Right renal pelvis (tissue), 4 donors: ENCODE data around the gene OTOG. TPM values are rescaled to one million over a fixed set of nuclear protein-coding genes. Genes with fewer than 3 reads are reported as not detected.
A peak's percentile ranks its signal among the peaks of the same experiment; 100 is the strongest.

Experiments used
- DNase-seq, 4 donors: peaks; one replicate each; pipeline ENCODE4 v3.0.0-alpha.2; 2013; ENCODE audit warnings: low read depth in 4 of 4, low spot score in 3 of 4, missing footprints in 1 of 4
- polyA plus RNA-seq, 4 donors: library from polyadenylated mRNA; unstranded; fragments of 120-200 nt; gene quantifications; one replicate each; pipeline ENCODE4 v1.2.1, GENCODE V29; 2013; ENCODE audit not compliant: insufficient read length in 4 of 4

The OTOG gene
- polyA plus RNA-seq, result under 1 TPM; 0.25 to 0.54 (median 0.34) TPM

- DNase-seq, result no peak
Observed at GRCh38 chr11:17547051-17547577, at the start of gene OTOG. TSS of gene OTOG (plus strand) at chr11:17547259. CDS start at chr11:17547373, 114 bp downstream.

- DNase-seq, result no peak
Observed at GRCh38 chr11:17498058-17498457, 49.0 kb upstream of the OTOG start.

GRCh38 chr11:17498475-17498874 lies 48.6 kb upstream of the OTOG start:
- DNase-seq, result no peak

- DNase-seq, result no peak
Observed at GRCh38 chr11:17500673-17501072, 46.4 kb upstream of the OTOG start.

GRCh38 chr11:17502630-17503029 lies 44.4 kb upstream of the OTOG start:
- no peak for DNase-seq

- DNase-seq, result peak in 3 of 4 donors; percentile 24 to 49 (median 43)
Observed at GRCh38 chr11:17504330-17505107, 42.5 kb upstream of the OTOG start.

GRCh38 chr11:17505146-17505545 lies 41.9 kb upstream of the OTOG start:
- DNase-seq, result no peak

- DNase-seq, result no peak
Observed at GRCh38 chr11:17506314-17506713, 40.7 kb upstream of the OTOG start.

GRCh38 chr11:17506942-17507341 lies 40.1 kb upstream of the OTOG start:
- no peak for DNase-seq

GRCh38 chr11:17507773-17508172 lies 39.3 kb upstream of the OTOG start:
- DNase-seq, result no peak

- no peak for DNase-seq
Observed at GRCh38 chr11:17508306-17508705, 38.8 kb upstream of the OTOG start.

- no peak for DNase-seq
Observed at GRCh38 chr11:17508791-17509190, 38.3 kb upstream of the OTOG start.

- DNase-seq, result no peak
Observed at GRCh38 chr11:17510507-17511206, 36.4 kb upstream of the OTOG start.

GRCh38 chr11:17511571-17511970 lies 35.5 kb upstream of the OTOG start:
- no peak for DNase-seq

GRCh38 chr11:17512101-17512500 lies 35.0 kb upstream of the OTOG start:
- no peak for DNase-seq

- DNase-seq, result no peak
Observed at GRCh38 chr11:17513853-17514252, 33.2 kb upstream of the OTOG start.

GRCh38 chr11:17514476-17514875 lies 32.6 kb upstream of the OTOG start:
- DNase-seq, result no peak

GRCh38 chr11:17515443-17516176 lies 31.4 kb upstream of the OTOG start:
- no peak for DNase-seq

- DNase-seq, result no peak
Observed at GRCh38 chr11:17516551-17517150, 30.4 kb upstream of the OTOG start.

GRCh38 chr11:17517186-17517585 lies 29.9 kb upstream of the OTOG start:
- DNase-seq, result no peak

GRCh38 chr11:17518366-17518765 lies 28.7 kb upstream of the OTOG start:
- no peak for DNase-seq
